HG03280 (cell line): Measurements from ENCODE around the gene FAM193A.
"Not testable (repeated sequence)": the region's sequence is repeated elsewhere in the genome, so short reads cannot be mapped to it uniquely, and the experiment has no call there.

Experiments
- ATAC-seq: cut with Tn5 transposase; IDR thresholded peaks from one replicate; pipeline ENCODE4 v1.9.1; 2021; ENCODE audit warnings: mild to moderate bottlenecking, moderate library complexity; ENCODE audit not compliant: unreplicated experiment

The FAM193A gene

DNA sequence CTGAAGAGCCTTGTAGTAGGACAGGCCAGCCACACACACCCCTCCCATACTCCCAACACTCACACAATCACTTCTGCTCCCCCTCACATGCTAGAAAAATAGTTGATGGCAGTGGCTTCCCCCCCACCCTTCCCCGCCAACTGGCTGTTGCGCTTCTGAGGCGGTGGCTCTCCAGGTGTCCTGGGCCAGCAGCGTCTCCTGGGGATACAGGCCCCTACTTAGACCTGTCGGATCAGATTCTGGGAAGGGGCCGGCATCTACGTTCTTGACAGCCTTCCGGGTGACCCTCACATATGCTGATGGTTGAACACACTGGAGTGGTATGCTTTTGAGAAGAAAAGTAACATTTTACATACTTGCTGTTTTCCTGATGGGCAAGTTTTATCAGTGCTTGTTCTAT, 179.8 kb downstream of the FAM193A start:
- no peak for ATAC-seq

- ATAC-seq = no peak
These were observed 185.1 kb downstream of the FAM193A start for GRCh38 chr4:2721586-2721985.

- ATAC-seq = no peak
These were observed 185.6 kb downstream of the FAM193A start for GRCh38 chr4:2722033-2722432.

DNA sequence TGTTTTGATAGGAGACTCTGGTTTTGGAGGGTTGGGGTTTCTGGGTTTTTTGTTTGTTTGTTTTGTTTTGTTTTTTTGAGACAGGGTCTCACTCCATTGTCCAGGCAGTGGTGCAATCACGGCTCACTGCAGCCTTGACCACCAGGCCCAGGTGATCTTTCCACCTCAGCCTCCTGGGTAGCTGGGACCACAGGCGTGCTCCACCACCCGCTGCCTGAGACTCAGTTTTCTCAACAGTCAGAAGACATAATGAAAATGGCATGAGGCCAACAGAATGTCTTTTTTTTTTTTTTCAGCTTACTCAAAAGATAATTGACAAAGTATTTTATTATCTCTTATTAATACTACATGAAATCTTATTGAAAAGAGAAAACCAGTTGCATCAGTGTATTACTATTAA, 187.3 kb downstream of the FAM193A start:
- ATAC-seq = no peak

- ATAC-seq = no peak
These were observed 188.9 kb downstream of the FAM193A start for GRCh38 chr4:2725380-2725779.

GRCh38 chr4:2726881-2727280, 190.4 kb downstream of the FAM193A start:
- not testable (repeated sequence) for ATAC-seq

DNA sequence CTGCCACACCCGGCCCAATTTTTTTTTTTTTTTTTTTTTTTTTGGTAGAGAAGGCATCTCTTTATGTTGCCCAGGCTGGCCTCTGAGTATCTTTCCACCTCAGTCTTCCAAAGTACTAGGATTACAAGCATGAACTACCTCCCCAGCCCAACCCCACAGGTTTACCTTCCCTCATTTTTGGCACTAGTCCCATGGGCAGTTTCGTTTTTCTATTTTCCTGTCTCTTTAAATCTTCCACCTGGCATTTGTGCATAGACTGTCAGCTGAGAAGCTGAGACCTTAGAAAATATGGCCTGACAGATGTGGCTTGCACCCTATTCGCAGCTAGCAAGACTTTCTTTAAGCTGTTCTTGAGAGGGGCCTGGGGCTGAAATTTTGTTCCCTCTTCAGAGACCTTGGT, 191.8 kb downstream of the FAM193A start:
- ATAC-seq = no peak

- no peak for ATAC-seq
These were observed 192.5 kb downstream of the FAM193A start for GRCh38 chr4:2728806-2729532.

- ATAC-seq = no peak
These were observed 193.1 kb downstream of the FAM193A start for GRCh38 chr4:2729533-2729875.

GRCh38 chr4:2731907-2732317, 195.5 kb downstream of the FAM193A start:
- ATAC-seq = no peak

GRCh38 chr4:2732526-2732925, 196.1 kb downstream of the FAM193A start:
- ATAC-seq = no peak

DNA sequence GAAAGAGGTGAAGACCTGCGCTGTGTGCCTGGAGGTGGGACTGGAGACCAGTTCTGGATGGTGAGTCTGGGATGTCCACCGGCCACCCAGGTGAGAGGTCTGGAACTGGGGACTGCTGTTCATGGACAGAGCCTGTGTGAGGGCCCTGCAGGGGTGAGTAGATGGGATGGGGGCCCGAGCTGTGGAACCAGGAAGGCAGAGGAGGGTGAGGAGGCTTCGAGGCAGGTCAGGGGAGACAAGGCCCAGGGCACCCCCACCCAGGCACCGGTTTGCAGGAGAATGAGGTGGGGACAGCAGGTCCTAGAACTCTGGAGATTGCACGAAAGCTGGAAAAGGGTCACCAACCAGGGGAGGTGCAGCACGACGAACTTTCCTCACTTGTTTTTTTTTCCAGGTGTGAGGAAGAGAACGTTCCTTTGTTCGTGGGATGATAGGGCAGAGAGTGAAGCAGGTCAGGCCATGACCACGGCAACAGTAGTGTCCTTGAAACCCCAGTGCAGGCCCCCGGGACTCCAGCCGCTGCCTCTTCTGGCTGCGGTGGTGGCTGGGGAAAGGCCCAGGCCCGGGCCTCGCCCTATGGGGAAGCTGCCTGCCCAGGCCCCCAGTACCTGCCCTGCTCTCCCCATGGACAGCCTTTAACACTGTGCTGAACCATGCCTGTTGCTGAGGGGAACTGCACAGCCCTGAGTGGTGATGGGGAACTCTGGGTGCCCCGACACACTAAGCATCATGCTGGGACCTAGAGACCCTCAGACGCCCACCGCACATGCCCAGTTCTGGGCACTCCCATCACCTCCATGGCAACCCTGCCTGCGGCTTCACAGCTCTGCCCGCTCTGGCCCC, 196.8 kb downstream of the FAM193A start:
- ATAC-seq = no peak

GRCh38 chr4:2733844-2734574, 197.6 kb downstream of the FAM193A start:
- ATAC-seq = no peak

DNA sequence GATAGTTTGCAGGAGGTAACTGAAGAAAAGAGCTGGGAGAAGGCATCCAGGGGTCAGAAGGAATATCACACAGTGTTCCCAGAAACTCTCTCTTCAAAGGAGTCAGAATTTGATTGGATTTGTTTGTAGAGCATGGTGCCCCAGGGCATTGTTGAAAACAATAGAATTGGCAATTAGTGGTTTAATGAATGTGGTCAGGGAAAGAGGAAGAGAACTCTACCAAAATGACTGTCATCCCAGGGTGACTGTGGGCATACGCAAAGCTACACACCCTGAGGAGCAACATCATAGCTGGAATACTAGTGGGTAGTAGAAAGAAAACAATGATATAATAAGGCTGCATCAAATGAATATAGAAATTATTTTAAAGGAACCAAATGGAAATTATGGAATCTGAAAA, 198.2 kb downstream of the FAM193A start:
- no peak for ATAC-seq

- ATAC-seq = no peak
These were observed 199.4 kb downstream of the FAM193A start for GRCh38 chr4:2735869-2736268.

DNA sequence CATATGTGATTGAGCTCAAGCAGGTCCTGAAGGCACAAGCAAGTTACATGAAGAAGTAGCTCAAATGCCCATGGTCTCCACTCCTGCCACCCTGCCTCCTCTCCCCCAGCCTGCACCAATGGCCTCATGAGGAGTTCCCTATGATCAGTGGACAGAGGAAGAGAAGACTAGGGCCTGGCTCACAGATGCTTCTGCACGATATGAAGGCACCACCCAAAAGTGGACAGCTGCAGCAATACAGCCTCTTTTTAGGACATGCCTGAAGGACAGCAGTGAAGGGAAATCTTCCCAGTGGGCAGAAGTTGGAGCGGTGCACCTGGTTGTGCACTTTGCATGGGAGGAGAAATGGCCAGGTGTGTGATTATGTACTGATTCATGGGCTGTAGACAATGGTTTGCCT, 201.8 kb downstream of the FAM193A start:
- ATAC-seq = not testable (repeated sequence)

DNA sequence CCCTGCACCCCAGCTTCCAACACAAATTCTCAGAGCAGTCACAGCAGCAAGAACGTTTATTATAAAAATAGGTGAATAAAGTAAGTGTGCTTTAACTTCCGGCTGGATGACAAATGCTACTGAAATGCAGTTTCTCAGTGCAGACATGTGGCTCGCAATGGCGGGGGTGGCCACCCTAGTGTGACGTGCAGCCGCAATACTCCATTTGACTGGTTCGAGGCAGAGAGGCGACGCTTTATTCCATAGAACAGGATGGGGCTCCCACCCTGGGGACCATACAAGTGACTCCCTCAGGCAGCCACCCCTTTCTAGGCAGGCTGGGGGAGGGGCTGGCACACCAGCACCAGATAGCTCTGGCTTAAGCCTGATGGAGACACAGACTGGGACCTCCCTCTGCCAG, 205.2 kb downstream of the FAM193A start:
- no peak for ATAC-seq

- no peak for ATAC-seq
These were observed 205.8 kb downstream of the FAM193A start for GRCh38 chr4:2742081-2742822.

DNA sequence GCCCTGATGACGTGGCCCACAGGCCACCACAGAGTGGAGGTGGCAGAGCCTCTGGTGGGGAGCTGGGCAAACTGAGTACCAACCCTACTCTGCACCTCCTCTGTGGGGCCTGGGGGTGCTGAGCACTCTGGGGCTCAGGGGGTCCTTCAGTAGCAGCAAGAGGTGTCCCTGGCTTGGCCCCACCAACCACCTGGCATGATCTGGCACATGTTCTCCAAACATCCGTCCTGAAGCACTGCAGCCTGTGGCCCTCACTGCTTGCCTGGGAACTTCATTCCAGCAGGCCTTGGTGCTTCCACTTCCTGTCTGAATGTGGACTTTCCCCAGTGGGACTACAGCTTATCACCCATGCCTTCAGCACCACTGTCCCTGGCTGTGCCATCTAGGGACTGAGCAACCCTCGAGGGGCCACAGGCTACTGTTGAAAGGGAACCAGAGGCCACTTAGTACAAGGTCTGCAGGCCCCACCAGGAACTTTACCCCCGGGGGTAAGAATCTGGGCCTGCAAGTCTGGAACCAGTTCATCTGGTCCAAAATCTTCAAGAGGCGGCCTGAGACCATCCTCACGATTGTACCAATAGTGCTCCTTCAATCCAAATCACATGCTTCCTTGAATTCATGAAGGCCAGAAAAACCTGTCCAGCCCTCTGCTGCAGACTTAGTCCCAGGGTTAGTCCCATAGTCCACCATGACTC, 206.5 kb downstream of the FAM193A start:
- no peak for ATAC-seq
